ENCODE data around the gene SLC23A2.
"Not testable (repeated sequence)": the region's sequence is repeated elsewhere in the genome, so short reads cannot be mapped to it uniquely, and the experiment has no call there.

Gene SLC23A2

GRCh38 chr20:4855097-4855496 is 146.2 kb downstream of the SLC23A2 start:
- DNase-seq (ENCODE audit: insufficient read length, low spot score) = no peak
- FAIRE-seq = no peak
- no peak for TF ChIP-seq CTCF (IDR thresholded peaks at IDR 0.05; ENCODE audit: insufficient read depth, missing control alignments)

- no peak for FAIRE-seq
- no peak for TF ChIP-seq CTCF (IDR thresholded peaks at IDR 0.05; ENCODE audit: insufficient read depth, missing control alignments)
- no peak for DNase-seq (ENCODE audit: insufficient read length, low spot score)
These were observed 146.8 kb downstream of the SLC23A2 start for GRCh38 chr20:4854561-4854901.

- DNase-seq (ENCODE audit: insufficient read length, low spot score) = no peak
- no peak for FAIRE-seq
- TF ChIP-seq CTCF (IDR thresholded peaks at IDR 0.05; ENCODE audit: insufficient read depth, missing control alignments) = no peak
These were observed 147.4 kb downstream of the SLC23A2 start for GRCh38 chr20:4853757-4854560.

GRCh38 chr20:4853004-4853403 is 148.3 kb downstream of the SLC23A2 start:
- FAIRE-seq (no peak), DNase-seq (ENCODE audit: insufficient read length, low spot score) (no peak)
- TF ChIP-seq CTCF (IDR thresholded peaks at IDR 0.05; ENCODE audit: insufficient read depth, missing control alignments) = no peak

GRCh38 chr20:4850960-4851359 is 150.3 kb downstream of the SLC23A2 start:
- no peak for TF ChIP-seq CTCF (IDR thresholded peaks at IDR 0.05; ENCODE audit: insufficient read depth, missing control alignments)
- no peak for DNase-seq (ENCODE audit: insufficient read length, low spot score)
- no peak for FAIRE-seq

GRCh38 chr20:4848829-4849228 is 152.5 kb downstream of the SLC23A2 start:
- not testable (repeated sequence) for DNase-seq (ENCODE audit: insufficient read length, low spot score); FAIRE-seq

- TF ChIP-seq CTCF (IDR thresholded peaks at IDR 0.05; ENCODE audit: insufficient read depth, missing control alignments) = no peak
- FAIRE-seq (no peak), DNase-seq (ENCODE audit: insufficient read length, low spot score) (no peak)
These were observed 153.3 kb downstream of the SLC23A2 start for GRCh38 chr20:4848041-4848440.
